GM21526 (cell line): ENCODE measurements around the gene SNCAIP.
A peak's percentile ranks its signal among the peaks of the same experiment; 100 is the strongest.
"Not testable (repeated sequence)": the region's sequence is repeated elsewhere in the genome, so short reads cannot be mapped to it uniquely, and the experiment has no call there.

Experiments used
- ATAC-seq: cut with Tn5 transposase; IDR thresholded peaks from one replicate; pipeline ENCODE4 v1.9.1; 2021; ENCODE audit warnings: moderate library complexity; ENCODE audit not compliant: unreplicated experiment, low FRiP score

SNCAIP gene

DNA sequence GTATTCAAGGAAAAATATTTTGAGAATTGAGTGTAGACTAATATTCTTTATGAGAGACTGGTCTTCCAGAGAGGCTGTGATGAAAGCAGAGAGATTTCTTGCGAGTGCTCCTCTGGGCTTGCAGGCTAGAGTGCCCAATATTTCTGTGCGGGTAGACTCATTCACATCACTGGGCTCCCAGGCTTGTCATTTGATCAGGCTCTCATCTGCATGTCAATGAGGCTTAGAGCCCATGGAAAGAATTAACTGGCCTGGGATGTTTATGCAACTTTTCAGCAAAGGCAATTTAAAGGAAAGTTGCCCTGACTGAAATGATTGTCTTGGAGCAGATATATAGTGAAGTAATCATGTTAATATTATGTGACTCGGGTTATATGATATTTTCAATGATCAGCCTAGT is 42.3 kb downstream of the SNCAIP start:
- ATAC-seq: no peak

DNA sequence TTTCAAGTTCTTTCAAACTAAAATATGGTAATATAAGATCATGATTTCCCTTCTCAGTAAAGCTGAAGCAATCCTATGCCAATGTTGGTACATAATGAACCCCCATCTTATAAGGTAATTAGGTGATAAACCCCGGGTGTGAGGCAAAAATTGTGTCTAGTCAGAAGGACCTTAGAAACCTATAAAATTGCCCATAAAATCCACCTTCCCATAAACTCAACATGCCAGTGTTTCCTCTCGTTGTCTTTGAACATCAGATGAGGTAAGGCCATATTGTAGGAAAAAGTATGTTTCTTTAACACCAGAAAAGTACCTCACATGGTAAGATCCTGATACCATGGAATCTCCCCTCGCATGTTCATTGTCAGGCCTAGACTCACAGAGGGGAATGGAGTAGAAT is 43.3 kb downstream of the SNCAIP start:
- no peak for ATAC-seq

DNA sequence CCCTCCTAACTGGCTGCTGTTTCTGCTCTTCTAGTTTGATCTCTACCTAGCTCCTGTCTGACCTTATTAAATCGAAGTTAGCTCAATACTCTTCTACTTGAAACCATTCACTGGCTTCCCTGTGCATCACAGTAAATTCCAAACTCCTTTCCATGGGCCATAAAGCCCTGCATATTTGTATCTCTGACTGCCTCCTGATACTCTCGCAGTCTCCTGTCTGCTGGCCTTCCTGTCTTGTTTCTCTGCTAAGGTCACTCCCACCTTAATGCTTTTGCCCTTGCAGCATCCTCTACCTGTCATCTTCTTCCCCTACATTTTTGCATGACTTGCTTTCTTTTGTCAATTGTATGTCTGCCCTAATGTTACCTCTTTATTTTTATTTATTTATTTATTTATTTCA is 44.8 kb downstream of the SNCAIP start:
- no peak for ATAC-seq

DNA sequence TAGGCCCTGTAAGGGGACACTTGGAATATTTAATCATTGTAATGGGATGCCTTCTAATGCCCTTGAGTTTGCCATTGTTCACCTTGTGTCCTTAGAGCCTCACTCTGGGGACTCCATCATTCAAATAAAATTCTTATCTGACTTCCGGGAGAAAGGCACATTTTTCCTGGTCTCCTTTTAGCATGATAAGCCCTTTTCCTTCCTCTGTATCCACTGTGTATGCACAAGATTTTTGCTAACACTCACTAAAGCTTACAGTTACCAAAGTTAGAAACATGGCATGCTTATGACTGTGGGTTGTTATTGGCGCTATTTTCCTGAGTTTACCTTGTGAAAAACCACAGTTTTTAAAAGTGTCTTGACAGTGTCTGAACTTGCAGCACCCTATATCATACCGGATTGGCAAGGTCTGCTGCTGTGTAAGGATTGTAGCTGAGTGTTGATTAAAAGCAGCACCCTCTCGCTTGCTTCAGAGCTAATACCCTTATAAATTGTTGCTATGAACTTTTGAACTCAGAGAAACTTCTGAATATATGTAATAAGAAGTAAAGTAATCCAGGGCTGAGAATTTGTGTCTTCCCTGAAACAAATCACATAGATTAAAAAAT is 46.4 kb downstream of the SNCAIP start:
- ATAC-seq: no peak

DNA sequence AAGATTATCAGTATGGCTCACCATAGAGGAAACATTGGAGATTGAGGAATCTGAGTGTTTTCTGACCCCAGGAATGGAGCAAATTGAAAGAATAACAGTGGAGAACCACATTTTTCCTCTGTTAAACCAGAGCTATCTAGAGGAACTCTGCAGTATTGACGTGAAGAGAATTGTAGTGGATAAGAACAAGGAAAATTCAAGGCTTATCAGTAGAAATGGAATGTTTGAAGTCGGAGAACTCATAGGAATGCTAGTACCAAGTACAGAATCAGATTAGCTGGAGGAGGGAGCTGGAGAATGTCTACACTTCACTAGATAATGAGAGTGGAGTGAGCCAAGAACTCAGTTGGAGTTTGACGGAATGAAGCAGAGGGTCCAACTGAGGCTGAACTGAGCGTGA is 50.3 kb downstream of the SNCAIP start:
- no peak for ATAC-seq

DNA sequence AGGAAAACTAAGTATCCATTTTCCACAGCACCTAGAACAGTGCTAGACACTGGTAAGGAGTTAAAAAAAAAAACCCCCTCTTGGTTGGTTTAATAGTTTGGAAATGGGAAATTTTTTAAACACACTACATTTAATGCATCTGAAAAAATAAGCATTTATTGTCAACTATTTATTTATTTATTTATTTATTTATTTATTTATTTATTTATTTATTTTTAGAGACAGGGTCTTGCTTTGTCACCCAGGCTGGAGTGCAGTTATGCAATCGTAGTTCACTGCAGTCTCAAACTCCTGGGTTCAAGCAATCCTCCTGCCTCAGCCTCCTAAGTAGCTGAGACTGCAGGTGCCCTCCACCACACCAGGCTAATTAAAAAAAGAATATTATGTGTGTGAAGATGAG is 51.6 kb downstream of the SNCAIP start:
- no peak for ATAC-seq

DNA sequence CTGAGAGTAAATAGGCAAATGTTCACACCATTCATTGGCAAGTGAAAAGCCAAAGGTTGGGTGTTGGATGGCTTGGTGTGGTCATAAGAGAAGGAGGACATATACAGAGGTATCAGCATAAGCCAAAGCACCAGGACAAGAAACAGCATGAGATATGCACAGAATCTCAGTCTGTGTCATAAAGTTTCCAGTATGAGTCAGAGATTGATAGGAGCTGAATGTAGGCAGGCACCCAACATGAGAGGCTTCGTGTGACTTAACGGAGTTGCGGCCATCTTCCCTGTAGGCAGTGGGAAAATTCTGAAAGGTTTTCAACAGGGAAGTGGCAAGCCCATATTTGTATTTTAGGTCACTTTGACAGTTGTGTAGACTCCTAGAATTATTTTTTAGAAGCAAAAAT is 54.5 kb downstream of the SNCAIP start:
- ATAC-seq: peak; percentile 81

DNA sequence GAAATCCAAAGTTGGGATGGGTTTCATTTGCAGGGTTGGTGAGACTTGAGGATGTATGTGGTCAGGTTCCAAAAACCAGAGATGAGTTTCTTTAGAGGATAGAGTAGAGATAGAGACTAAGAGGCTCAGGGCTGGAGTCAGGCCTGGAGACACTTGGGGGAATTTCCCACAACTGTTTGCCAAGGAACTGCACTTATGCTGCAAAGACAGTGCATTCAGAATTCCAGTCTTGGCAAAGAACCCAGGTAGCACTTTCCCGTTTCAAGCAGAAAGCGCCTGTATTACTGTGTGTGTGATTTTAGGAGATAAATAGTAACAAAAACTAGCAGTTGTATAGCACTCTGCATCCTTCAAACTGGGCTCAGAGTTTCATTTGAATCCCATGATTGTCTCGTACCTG is 55.4 kb downstream of the SNCAIP start:
- no peak for ATAC-seq

DNA sequence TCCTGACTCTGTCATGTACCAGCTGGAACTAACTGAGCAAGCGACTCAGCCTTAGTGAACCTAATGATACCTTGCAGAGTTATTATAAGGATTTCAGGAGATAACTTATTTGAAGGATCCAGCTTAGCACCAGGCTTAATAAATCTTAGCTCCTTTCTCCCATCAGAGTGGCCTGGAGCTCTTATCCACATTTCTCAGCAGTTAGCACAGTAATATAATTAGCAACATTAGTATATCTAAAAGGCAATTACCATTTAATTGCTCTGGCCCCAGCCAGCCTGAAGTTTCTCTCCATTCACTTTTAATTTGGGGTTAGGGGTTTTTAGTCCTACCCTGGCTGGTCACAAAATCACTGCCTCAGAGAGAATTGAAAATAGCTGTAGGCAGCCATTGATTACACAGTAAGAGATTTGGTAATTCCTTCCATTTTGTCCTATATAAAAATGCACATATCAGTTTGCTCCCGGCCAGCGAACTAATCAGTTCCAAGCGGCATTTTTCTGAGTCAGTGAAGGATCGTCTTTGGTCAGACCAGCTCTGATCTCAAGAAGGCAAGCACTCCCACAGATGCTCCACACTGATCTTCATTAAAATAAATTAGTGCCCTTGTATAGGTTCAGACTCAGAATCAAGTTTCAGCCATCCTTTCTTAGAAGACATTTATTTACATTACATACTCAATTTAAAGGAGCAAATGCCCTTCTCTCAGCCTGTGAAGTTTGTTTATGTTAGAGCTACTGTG is 56.6 kb downstream of the SNCAIP start:
- no peak for ATAC-seq

DNA sequence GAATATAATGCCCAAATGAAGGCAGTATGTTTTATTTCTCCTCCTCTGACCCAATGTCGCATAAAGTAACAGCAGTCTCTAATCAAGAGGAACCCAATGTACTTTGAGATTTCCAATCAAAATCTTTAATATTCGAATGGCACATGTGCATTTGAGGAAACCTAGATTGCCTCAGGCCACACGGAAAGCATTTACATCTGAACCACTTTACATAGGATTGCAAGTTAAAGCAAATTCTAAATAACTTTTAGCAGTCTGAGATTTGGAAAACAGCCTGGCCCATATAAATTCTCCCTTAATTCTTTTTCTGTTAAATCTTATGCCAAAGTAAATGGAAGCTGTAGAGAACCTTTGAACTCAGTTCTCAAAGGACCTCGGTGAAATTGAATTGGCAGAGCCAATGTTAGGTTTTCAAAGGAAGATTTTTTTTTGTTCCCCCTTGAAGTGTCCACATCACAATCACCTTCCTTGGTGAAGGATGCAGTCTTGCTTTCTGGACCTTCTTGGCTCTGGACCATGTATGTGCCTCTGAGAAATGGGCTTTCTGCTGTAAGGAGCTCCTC is 57.3 kb downstream of the SNCAIP start:
- no peak for ATAC-seq

DNA sequence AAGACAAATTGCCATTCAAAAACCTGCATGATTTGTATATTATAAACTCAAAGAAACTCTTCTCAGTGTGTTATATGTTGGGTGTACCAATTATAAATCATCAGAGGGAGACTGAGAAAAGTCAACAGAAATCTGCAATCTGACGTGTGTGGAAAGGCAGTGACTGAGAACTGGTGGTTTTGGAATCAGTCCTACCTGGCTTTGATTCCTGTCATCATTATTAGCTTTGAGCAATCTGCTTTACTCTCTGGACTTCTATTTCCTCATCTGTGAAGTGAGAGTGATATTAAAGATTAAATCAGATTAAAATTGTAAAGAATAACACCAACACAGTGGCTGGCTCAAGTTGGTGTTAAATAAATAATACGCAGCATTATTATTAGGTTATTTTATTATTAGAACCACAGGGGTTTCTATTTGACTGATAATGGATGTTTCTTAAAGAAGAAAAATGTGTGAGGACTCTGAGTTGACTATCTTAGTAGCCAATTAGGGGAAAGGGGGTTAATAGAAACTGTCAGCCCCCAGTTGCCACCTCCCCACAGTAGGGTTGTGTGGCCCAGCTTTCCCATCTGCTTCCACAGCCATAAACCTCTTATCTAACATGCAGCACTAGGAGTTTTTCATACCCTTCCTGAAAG is 59.6 kb downstream of the SNCAIP start:
- no peak for ATAC-seq

DNA sequence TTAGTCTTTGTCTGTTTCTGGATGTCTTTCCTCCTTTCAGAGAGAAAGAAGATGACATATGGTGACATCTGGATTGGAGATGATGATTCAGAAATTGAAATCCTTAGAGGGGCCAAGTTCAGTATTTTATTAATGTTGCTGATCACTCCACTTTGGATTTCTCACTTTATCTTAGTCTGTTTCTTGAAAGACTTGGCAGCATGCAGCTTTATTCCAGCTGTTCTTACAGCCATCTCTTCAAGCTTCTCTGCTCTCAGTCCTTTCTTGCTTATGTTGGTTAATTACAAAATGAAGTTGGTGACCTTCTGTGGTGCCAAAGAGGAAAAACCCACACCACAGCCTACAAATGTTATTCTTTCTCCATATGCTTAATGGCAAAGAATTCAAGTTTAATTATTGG is 62.1 kb downstream of the SNCAIP start:
- ATAC-seq: no peak

DNA sequence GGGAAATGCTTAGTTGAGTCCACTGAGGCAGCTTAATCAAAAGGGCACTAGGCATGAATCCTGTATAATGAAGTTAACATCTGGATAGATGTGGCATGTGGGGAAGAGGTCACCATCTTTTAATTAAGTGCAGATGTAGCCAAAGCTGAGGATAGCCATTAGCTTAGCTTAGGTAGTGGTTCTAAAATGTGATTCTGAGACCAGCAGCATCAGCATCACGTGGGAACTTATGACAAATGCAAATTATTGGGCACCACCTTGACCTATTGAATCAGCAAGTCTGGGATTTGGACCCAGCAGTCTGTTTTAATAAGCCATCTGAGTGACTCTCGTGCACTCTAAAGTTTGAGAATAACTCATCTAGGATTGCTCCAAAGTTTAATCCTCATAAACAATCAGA is 63.8 kb downstream of the SNCAIP start:
- ATAC-seq: no peak

DNA sequence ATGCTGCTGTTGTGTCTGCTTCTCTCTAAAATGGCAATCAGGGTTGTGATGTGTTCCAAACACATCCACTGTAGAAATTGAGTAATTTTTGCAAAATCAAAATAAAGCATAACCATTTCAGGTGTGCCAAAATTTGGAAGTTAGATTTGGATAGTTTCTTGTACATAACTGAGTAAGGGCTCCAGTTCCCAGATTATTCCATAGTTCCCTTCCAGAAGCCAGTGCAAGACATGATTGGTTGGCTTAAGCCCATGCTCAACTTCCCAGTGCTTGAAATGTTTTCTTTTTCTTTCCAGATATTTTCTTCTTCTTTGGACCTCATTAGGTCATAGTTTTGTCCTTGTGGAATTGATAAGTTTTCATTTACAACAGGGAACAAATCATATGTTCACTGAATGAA is 64.2 kb downstream of the SNCAIP start:
- no peak for ATAC-seq

DNA sequence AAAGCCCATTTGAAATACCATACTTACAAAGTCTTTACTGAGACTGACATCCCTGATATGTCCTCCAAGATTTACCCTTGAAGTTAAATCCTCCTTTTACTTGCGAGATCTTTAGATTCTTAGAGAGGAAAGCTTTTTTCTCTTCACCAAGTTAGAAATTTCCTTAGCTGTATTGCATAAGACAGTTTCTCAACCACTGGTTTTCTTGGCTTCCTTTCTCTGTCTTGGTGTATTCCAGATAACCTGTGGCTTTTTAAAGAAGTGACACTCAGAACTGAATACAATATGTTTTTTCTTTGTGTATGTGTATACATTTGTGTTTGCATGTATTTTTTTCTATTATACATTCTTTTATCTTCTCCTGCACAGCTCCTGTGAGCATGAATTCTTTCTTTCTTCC is 65.0 kb downstream of the SNCAIP start:
- no peak for ATAC-seq

DNA sequence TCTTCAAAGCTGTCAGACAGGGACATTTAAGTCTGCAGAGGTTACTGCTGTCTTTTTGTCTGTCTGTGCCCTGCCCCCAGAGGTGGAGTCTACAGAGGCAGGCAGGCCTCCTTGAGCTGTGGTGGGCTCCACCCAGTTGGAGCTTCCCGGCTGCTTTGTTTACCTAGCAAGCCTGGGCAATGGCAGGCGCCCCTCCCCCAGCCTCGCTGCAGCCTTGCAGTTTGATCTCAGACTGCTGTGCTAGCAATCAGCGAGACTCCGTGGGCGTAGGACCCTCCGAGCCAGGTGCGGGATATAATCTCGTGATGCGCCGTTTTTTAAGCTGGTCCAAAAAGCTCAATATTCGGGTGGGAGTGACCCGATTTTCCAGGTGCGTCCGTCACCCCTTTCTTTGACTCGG is 70.9 kb downstream of the SNCAIP start:
- ATAC-seq: not testable (repeated sequence)

DNA sequence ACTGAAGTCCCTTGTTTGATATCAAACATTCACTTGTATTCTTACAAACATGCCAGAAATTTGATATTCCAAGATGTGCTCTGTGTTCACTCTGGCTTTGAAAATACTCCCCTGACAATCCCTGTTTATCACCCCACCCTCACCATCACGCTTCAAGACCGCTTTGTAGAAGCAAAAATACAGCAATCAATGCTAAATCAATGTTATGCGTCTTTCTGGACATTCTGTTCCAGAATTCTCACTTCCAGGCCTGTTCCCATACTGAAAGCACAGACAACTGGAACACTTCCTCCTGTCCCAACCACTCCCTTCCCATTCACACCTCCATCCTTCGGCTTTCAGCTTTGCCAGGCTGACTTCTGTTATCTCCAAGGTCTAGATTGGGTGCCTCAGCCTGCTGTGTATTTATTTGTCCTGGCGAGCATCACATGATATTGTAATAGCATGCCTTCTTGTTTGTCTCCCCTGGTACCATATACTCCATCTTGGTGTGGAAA is 72.8 kb downstream of the SNCAIP start:
- no peak for ATAC-seq

DNA sequence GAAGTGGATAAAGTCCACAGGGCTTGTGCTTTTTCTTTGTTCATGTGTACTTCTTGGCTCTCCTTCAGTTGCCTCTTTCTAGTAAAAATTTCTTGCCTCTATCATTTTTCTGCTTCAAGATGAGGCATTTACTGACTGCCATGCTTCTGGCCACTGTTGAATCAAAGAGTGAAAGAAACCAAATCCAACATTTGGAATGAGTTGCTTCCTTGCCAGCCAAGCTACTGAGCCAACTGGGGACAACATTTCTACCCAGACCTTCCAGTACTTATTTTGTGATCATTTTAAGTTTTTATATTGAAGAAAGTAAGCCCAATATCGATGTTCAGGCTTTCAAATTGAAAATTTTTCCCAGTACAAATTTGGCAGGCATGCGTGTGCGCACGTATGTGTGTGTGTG is 73.2 kb downstream of the SNCAIP start:
- ATAC-seq: no peak

DNA sequence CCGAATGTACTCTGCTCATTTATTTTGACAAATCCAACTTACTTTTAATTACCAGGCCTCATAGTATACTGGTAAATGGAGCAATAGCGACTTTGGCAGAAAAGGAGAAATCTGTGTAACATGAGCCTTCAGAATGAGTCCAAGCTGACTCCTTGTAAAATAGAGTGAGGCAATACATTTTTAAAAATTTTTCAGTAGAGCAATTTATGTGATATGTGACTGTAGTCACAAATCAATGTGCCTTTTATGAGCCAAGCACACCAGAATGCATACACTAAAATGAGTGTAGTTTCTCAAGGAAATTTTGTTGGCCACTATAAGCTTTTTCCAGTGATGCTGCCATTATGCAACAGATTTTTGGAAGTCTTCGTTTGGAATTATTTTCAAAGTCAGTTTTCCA is 73.8 kb downstream of the SNCAIP start:
- ATAC-seq: no peak

DNA sequence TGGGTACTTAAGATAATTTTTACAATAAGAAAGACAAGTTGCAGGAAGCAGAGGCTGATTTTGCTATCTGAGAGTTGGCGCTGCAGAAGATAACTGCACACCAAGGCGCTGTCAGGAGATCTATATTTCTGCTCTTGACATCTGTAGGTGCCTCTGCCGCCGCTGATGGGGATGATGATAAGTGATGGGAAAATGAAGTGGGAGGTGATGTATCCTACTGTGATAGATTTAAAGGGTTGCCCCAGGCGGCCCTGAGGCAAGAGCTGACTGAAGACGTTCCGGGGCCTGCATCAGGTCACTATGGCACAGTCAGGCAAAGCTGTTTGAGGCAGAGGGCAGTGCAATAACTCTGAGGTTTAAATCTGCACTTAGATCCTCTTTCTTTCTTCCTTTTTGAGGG is 78.1 kb downstream of the SNCAIP start:
- ATAC-seq: no peak

DNA sequence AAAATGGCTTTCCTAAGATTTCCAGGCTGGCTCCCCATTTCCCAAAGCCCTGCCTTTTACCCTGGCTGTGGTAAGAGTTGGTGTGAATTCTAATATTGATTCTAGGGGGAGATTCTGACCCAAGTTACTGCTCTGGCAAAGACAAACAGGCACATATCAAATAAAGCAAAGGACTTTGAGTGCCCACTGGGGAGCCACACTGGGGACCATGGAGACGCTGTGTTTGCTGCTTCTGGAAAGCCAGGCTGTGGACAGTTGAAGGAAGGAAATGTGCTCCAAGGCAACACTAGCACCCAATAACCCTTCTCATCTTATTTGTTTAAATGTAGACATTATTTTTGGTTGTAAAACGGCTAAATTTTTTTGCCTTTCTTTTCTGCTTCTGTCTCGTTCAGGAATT is 78.7 kb downstream of the SNCAIP start:
- no peak for ATAC-seq

DNA sequence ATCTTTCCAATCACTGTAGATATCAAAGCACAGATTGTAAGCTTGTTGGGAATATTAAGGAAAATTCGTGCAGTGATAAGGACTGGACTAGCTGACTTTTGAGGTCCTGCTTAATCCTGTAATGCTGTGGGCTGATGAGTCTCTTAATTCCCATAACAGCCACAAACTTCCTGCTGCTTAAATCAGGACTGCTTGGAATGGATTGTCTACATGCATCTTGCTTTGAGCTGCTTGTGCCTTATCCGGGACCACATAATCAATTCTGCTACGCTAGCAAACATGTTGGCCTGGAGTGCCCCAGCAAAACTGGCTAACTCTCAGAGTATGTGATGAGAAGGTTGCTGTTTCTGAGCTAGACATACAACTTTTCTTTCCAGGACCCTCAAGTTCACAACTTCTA is 79.6 kb downstream of the SNCAIP start:
- no peak for ATAC-seq
